ENCODE data around the gene GRK3.

- TF ChIP-seq TARDBP (IDR thresholded peaks at IDR 0.05) (no peak), FOXK2 (IDR thresholded peaks at IDR 0.05) (no peak), SUZ12 (IDR thresholded peaks at IDR 0.05) (no peak), BHLHE40 (IDR thresholded peaks at IDR 0.05; ENCODE audit: borderline replicate concordance) (no peak), LEF1 (IDR thresholded peaks at IDR 0.05; ENCODE audit: borderline replicate concordance) (no peak), ARNT (IDR thresholded peaks at IDR 0.05) (no peak), CTBP1 (IDR thresholded peaks at IDR 0.05; ENCODE audit: borderline replicate concordance) (no peak), FOXM1 (IDR thresholded peaks at IDR 0.05; ENCODE audit: borderline replicate concordance) (no peak)
These were observed 182.9 kb downstream of the GRK3 start for GRCh38 chr22:25747245-25747944.
